ENCODE data around the gene B4GALT2. TPM values are rescaled to one million over a fixed set of nuclear protein-coding genes. Genes with fewer than 3 reads are reported as not detected.

The B4GALT2 gene
- total RNA-seq, 1 donor from 2014 or later = 99.4 TPM

- Mint-ChIP-seq H3K27ac (ENCODE audit: unreplicated experiment) (no peak overlapping the region), H3K27me3 (ENCODE audit: low read depth) (no peaks in the 10 kb centered on the region), H3K4me1 (ENCODE audit: low read depth) (no peaks in the 10 kb centered on the region), H3K9me3 (ENCODE audit: low read depth) (no peaks in the 10 kb centered on the region), H3K4me3 (ENCODE audit: unreplicated experiment) (no peak overlapping the region), H3K36me3 (ENCODE audit: low read depth) (peaks cover 29% of the 10 kb centered on the region)
- no peak for TF ChIP-seq CTCF (IDR thresholded peaks at IDR 0.05)
- DNase-seq (ENCODE audit: low spot score) = no peak
These were observed 17.3 kb upstream of the B4GALT2 start for GRCh38 chr1:43961692-43962091.

GRCh38 chr1:43962324-43962723 is 16.7 kb upstream of the B4GALT2 start:
- Mint-ChIP-seq H3K4me3 (ENCODE audit: unreplicated experiment) (no peak overlapping the region), H3K27me3 (ENCODE audit: low read depth) (no peaks in the 10 kb centered on the region), H3K27ac (ENCODE audit: unreplicated experiment) (no peak overlapping the region), H3K4me1 (ENCODE audit: low read depth) (no peaks in the 10 kb centered on the region), H3K36me3 (ENCODE audit: low read depth) (peaks cover 27% of the 10 kb centered on the region), H3K9me3 (ENCODE audit: low read depth) (no peaks in the 10 kb centered on the region)
- DNase-seq (ENCODE audit: low spot score) = no peak
- TF ChIP-seq CTCF (IDR thresholded peaks at IDR 0.05) = no peak

DNA sequence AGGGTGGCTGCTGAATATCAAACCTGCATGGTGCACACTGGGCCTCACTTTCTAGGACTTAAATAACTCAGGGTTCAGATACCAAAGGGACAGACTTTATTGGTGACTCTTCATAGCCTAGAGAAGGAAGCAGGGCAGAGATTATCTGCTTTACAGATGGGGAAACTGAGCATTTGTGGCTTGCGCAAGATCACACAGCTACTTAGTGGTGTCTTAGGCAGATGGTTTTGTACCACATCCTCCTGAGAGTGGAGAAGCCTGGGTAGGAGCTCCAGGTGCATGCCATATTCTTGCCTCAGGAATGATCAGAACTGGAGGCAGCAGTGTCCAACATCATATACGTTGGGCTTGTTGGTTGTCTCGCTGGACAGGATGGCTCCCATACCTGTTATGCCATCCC is 16.0 kb upstream of the B4GALT2 start:
- H3K36me3 Mint-ChIP-seq (ENCODE audit: low read depth) = peaks cover 27% of the 10 kb centered on the region
- H3K27me3 Mint-ChIP-seq (ENCODE audit: low read depth) = no peaks in the 10 kb centered on the region
- H3K9me3 Mint-ChIP-seq (ENCODE audit: low read depth) = peaks cover 2% of the 10 kb centered on the region
- H3K27ac Mint-ChIP-seq (ENCODE audit: unreplicated experiment) = no peak overlapping the region
- H3K4me3 Mint-ChIP-seq (ENCODE audit: unreplicated experiment) = no peak overlapping the region
- no peak for TF ChIP-seq CTCF (IDR thresholded peaks at IDR 0.05)
- DNase-seq (ENCODE audit: low spot score) = no peak
- H3K4me1 Mint-ChIP-seq (ENCODE audit: low read depth) = no peaks in the 10 kb centered on the region

GRCh38 chr1:43963890-43964289 is 15.1 kb upstream of the B4GALT2 start:
- Mint-ChIP-seq H3K4me3 (ENCODE audit: unreplicated experiment) (no peak overlapping the region), H3K27me3 (ENCODE audit: low read depth) (no peaks in the 10 kb centered on the region), H3K9me3 (ENCODE audit: low read depth) (peaks cover 7% of the 10 kb centered on the region), H3K27ac (ENCODE audit: unreplicated experiment) (no peak overlapping the region), H3K4me1 (ENCODE audit: low read depth) (no peaks in the 10 kb centered on the region), H3K36me3 (ENCODE audit: low read depth) (peaks cover 20% of the 10 kb centered on the region)
- DNase-seq (ENCODE audit: low spot score) = no peak
- TF ChIP-seq CTCF (IDR thresholded peaks at IDR 0.05) = no peak

DNA sequence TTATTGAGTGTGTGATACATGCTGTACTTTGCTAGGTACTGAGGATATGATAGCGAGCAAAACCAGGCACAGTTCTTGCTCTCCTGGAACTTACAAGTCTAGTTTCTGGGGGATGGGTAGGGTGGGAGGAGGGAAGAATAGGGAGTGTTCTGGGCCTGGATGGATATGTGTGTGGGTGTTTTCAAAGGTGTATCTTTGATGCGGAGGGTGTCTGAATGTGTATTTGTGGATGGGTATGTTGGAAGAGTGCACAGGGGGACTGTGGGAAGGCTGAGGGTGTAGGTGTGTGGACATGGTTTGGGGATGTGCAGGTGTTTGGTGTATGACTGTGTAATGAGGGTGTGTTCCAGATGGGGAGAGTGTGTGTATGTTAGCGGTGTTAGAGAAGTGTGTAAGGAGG is 13.7 kb upstream of the B4GALT2 start:
- peaks cover 7% of the 10 kb centered on the region for H3K9me3 Mint-ChIP-seq (ENCODE audit: low read depth)
- H3K27me3 Mint-ChIP-seq (ENCODE audit: low read depth) = no peaks in the 10 kb centered on the region
- no peak for TF ChIP-seq CTCF (IDR thresholded peaks at IDR 0.05)
- peaks cover 18% of the 10 kb centered on the region for H3K36me3 Mint-ChIP-seq (ENCODE audit: low read depth)
- peaks cover 11% of the 10 kb centered on the region for H3K4me1 Mint-ChIP-seq (ENCODE audit: low read depth)
- no peak overlapping the region for H3K27ac Mint-ChIP-seq (ENCODE audit: unreplicated experiment)
- DNase-seq (ENCODE audit: low spot score) = no peak
- no peak overlapping the region for H3K4me3 Mint-ChIP-seq (ENCODE audit: unreplicated experiment)

Measured in chondrocyte (in vitro differentiated cells).